ENCODE results near the gene P2RX7. TPM values are rescaled to one million over a fixed set of nuclear protein-coding genes. Genes with fewer than 3 reads are reported as not detected.

Gene P2RX7
- total RNA-seq, 2 donors from 2014 or later = 1.4 to 11.8 TPM

DNA sequence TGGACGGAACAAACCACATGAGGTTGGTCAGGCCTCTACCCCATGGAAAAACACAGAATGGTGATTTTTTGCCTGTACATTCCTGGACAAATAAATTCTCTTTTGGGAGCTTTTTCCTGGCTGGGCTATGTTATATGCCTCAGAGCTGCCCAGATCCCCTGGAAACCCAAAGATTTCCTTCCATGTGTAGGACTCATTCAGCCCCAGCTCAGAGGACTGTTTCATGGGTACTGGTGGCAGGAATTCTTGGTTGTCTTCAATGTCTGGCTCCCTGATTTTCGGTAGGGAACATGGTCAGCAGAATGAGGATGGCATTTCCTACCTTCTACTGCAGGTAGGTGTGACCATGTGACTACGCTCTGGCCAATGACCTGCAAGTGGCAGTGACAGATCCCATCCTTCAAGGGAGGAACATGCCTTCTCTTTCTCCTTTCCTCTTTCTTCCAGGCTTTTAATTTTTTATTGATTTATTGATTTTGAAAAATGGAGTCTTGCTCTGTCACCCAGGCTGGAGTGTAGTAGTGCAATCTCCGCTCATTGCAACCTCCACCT, 15.4 kb upstream of the P2RX7 start:
- Histone ChIP-seq H3K27me3 (replicated peaks; ENCODE audit: insufficient read depth) (no peaks in the 10 kb centered on the region), H3K4me1 (replicated peaks) (no peaks in the 10 kb centered on the region), H3K27ac (no peak overlapping the region), H3K4me3 (no peak overlapping the region), H3K36me3 (no peaks in the 10 kb centered on the region), H3K9me3 (no peaks in the 10 kb centered on the region)
- no peak for TF ChIP-seq POLR2AphosphoS5 (IDR thresholded peaks at IDR 0.05)
- TF ChIP-seq, protein P1, sequence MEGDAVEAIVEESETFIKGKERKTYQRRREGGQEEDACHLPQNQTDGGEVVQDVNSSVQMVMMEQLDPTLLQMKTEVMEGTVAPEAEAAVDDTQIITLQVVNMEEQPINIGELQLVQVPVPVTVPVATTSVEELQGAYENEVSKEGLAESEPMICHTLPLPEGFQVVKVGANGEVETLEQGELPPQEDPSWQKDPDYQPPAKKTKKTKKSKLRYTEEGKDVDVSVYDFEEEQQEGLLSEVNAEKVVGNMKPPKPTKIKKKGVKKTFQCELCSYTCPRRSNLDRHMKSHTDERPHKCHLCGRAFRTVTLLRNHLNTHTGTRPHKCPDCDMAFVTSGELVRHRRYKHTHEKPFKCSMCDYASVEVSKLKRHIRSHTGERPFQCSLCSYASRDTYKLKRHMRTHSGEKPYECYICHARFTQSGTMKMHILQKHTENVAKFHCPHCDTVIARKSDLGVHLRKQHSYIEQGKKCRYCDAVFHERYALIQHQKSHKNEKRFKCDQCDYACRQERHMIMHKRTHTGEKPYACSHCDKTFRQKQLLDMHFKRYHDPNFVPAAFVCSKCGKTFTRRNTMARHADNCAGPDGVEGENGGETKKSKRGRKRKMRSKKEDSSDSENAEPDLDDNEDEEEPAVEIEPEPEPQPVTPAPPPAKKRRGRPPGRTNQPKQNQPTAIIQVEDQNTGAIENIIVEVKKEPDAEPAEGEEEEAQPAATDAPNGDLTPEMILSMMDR (IDR thresholded peaks at IDR 0.05) = no peak
- no peak for TF ChIP-seq POLR2A (IDR thresholded peaks at IDR 0.05)
- intact Hi-C loops (cut with DNase I) = no loop called here
- WGBS = 96% methylated on average over 4 of the region's 4 CpGs
- no peak for DNase-seq (ENCODE audit: low spot score)

- Histone ChIP-seq H3K27me3 (replicated peaks; ENCODE audit: insufficient read depth) (no peaks in the 10 kb centered on the region), H3K4me3 (no peak overlapping the region), H3K27ac (no peak overlapping the region), H3K9me3 (no peaks in the 10 kb centered on the region), H3K4me1 (replicated peaks) (no peaks in the 10 kb centered on the region), H3K36me3 (no peaks in the 10 kb centered on the region)
- intact Hi-C loops (cut with DNase I) = no loop called here
- no peak for DNase-seq (ENCODE audit: low spot score)
- TF ChIP-seq POLR2AphosphoS5 (IDR thresholded peaks at IDR 0.05) = no peak
- TF ChIP-seq, protein P1 (IDR thresholded peaks at IDR 0.05) = no peak
- TF ChIP-seq POLR2A (IDR thresholded peaks at IDR 0.05) = no peak
- 32% methylated on average over 6 of the region's 6 CpGs for WGBS
Measured at GRCh38 chr12:121120323-121120722, 12.4 kb upstream of the P2RX7 start.

- 81% methylated on average over 8 of the region's 8 CpGs for WGBS
Measured at GRCh38 chr12:121120989-121121755, 11.5 kb upstream of the P2RX7 start.

GRCh38 chr12:121121805-121122204, 10.9 kb upstream of the P2RX7 start:
- no peak for TF ChIP-seq POLR2A (IDR thresholded peaks at IDR 0.05)
- TF ChIP-seq POLR2AphosphoS5 (IDR thresholded peaks at IDR 0.05) = no peak
- TF ChIP-seq, protein P1 (IDR thresholded peaks at IDR 0.05) = no peak
- no peak overlapping the region for H3K27ac ChIP-seq
- H3K9me3 ChIP-seq = no peaks in the 10 kb centered on the region
- H3K4me3 ChIP-seq = no peak overlapping the region
- WGBS = 87% methylated on average over 3 of the region's 4 CpGs
- H3K36me3 ChIP-seq = no peaks in the 10 kb centered on the region
- DNase-seq (ENCODE audit: low spot score) = no peak
- no peaks in the 10 kb centered on the region for H3K27me3 ChIP-seq (replicated peaks; ENCODE audit: insufficient read depth)
- H3K4me1 ChIP-seq (replicated peaks) = no peaks in the 10 kb centered on the region
- intact Hi-C loops (cut with DNase I) = no loop called here

More at GRCh38 chr12:121120989-121121755, 11.5 kb upstream of the P2RX7 start:
- no peaks in the 10 kb centered on the region for H3K36me3 ChIP-seq
- H3K4me3 ChIP-seq = no peak overlapping the region
- intact Hi-C loops (cut with DNase I) = no loop called here
- H3K9me3 ChIP-seq = no peaks in the 10 kb centered on the region
- no peak overlapping the region for H3K27ac ChIP-seq
- DNase-seq (ENCODE audit: low spot score) = no peak
- H3K4me1 ChIP-seq (replicated peaks) = no peaks in the 10 kb centered on the region
- no peaks in the 10 kb centered on the region for H3K27me3 ChIP-seq (replicated peaks; ENCODE audit: insufficient read depth)
- TF ChIP-seq POLR2AphosphoS5 (IDR thresholded peaks at IDR 0.05) = no peak
- TF ChIP-seq, protein P1 (IDR thresholded peaks at IDR 0.05) = no peak
- no peak for TF ChIP-seq POLR2A (IDR thresholded peaks at IDR 0.05)

- H3K4me3 ChIP-seq = no peak overlapping the region
- no peaks in the 10 kb centered on the region for H3K36me3 ChIP-seq
- no peaks in the 10 kb centered on the region for H3K4me1 ChIP-seq (replicated peaks)
- H3K9me3 ChIP-seq = no peaks in the 10 kb centered on the region
- no peaks in the 10 kb centered on the region for H3K27me3 ChIP-seq (replicated peaks; ENCODE audit: insufficient read depth)
- TF ChIP-seq, protein P1 (IDR thresholded peaks at IDR 0.05) = no peak
- TF ChIP-seq POLR2AphosphoS5 (IDR thresholded peaks at IDR 0.05) (no peak), POLR2A (IDR thresholded peaks at IDR 0.05) (no peak)
- WGBS = 78% methylated on average over 2 of the region's 2 CpGs
- DNase-seq (ENCODE audit: low spot score) = no peak
- H3K27ac ChIP-seq = no peak overlapping the region
- intact Hi-C loops (cut with DNase I) = no loop called here
Measured at GRCh38 chr12:121123488-121123887, 9.2 kb upstream of the P2RX7 start.

Measured in prostate gland (tissue), 2 donors.